ENCODE measurements around the gene RAPGEF5.

Gene RAPGEF5

DNA sequence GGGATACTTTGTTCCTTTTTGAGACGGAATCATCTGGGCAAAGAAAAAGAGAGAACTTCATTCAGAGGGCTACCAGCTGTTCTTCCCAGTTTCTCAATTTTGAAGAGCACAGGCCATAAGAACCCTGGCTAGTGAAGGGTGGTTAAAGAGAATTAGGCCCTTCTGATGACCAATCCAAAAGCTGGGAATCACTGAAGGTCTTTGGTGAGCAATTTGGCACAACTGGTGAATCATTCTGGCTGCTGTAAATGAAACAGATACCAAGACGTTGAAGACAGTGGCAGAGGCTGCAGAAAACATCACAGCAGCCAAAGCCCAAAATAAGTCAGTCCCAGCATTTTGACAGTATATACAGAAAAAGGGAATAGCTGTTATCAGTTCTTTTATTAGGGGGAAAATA lies 5.1 kb downstream of the RAPGEF5 start:
- H3K27ac ChIP-seq, result no peak overlapping the region
- no peaks in the 10 kb centered on the region for H3K27me3 ChIP-seq
- H3K4me1 ChIP-seq, result peaks cover 31% of the 10 kb centered on the region
- no peak overlapping the region for H3K4me3 ChIP-seq
- no peak overlapping the region for H3K9ac ChIP-seq
- H3K36me3 ChIP-seq, result peaks cover 54% of the 10 kb centered on the region
- peaks cover 57% of the 10 kb centered on the region for H3K9me3 ChIP-seq
- TF ChIP-seq Cebpa-rat (IDR thresholded peaks at IDR 0.05), result no peak
- no peaks in the 10 kb centered on the region for H4K20me1 ChIP-seq
- no peak overlapping the region for H3K4me2 ChIP-seq

DNA sequence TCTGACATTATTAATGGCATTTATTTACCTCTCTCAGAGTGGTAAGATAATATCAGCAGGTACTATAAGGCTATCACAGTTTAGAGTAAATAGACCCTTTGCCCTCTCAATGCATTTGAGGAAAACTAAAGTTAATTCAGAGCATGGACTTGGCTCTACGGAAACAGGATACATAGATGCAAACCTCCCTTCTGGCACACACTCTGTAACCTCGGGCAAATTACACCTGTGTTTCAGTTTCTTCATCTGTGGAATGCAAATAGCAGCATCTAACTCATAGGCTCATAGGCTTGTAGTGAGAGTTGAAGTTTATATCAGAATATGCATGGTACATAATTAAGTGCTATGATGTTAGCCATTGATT lies 5.6 kb downstream of the RAPGEF5 start:
- Histone ChIP-seq H3K9ac (no peak overlapping the region), H4K20me1 (no peaks in the 10 kb centered on the region), H3K4me3 (no peak overlapping the region), H3K4me2 (no peak overlapping the region), H3K27me3 (no peaks in the 10 kb centered on the region), H3K27ac (no peak overlapping the region), H3K4me1 (peaks cover 31% of the 10 kb centered on the region), H3K9me3 (peaks cover 57% of the 10 kb centered on the region), H3K36me3 (peaks cover 54% of the 10 kb centered on the region)
- TF ChIP-seq Cebpa-rat (IDR thresholded peaks at IDR 0.05), result no peak

- Histone ChIP-seq H3K9me3 (peaks cover 57% of the 10 kb centered on the region), H3K27ac (no peak overlapping the region), H3K4me2 (no peak overlapping the region), H3K4me1 (peaks cover 26% of the 10 kb centered on the region), H3K9ac (no peak overlapping the region), H3K36me3 (peaks cover 54% of the 10 kb centered on the region), H3K27me3 (no peaks in the 10 kb centered on the region), H3K4me3 (no peak overlapping the region), H4K20me1 (no peaks in the 10 kb centered on the region)
- TF ChIP-seq Cebpa-rat (IDR thresholded peaks at IDR 0.05), result no peak
Observed at GRCh38 chr7:22350466-22351328, 6.3 kb downstream of the RAPGEF5 start.

DNA sequence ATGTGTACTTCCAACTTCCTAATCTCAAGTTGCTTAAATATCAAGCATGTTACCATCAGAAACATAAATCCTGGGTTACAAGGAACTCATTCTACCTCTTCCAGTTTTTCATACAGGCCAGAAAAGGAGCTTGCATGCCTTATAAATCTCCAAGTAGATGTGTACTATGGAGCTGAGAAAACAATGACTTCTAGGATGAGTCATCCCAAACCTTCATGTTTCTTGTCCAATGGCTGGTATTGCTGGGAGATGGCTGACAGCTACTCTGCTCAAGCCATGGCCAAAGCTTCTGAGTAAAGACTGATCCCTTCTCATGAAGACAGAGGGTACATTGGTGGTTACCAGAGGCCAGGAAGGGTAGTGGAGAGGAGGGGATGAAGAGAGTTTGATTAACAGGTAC lies 8.6 kb downstream of the RAPGEF5 start:
- Histone ChIP-seq H3K4me1 (peaks cover 13% of the 10 kb centered on the region), H3K9ac (no peak overlapping the region), H3K4me2 (no peak overlapping the region), H3K36me3 (peaks cover 58% of the 10 kb centered on the region), H3K4me3 (no peak overlapping the region), H3K27me3 (no peaks in the 10 kb centered on the region), H3K27ac (no peak overlapping the region), H4K20me1 (peaks cover 13% of the 10 kb centered on the region; the same call in 1 of the 2 replicates), H3K9me3 (peaks cover 55% of the 10 kb centered on the region)
- TF ChIP-seq Cebpa-rat (IDR thresholded peaks at IDR 0.05), result no peak

DNA sequence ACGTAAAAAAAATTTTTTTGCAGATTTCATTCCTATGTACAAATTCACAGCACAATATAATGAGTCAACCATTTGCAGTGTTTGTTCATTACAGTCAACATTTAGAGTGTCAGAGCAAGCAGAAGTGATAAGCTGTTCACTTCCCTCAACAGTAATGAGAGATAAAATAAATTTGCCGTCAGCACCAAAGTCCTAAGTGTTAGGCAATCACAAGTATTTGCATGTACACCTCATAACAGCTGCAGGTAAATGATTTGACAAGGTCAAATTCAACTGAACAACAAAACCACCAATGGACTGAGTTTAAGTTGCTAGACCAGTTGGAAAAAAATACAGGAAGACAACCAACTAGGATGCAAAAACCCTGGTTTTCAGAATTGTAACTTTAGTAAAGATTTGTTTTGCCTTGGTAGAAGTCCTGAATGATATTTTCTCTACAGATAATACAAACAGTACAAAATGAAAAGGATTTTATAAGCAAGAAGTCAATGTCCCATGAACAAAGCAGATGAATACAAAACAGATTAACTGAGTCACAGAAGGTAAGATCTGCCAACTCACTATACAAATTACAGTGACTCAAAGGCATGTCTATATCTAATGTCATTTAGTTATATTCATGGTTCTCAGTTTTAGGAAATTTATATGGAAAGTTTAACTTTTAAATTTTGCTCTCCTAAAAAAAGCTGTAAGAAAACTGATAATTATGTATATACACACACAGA lies 10.4 kb downstream of the RAPGEF5 start:
- no peak for TF ChIP-seq Cebpa-rat (IDR thresholded peaks at IDR 0.05)
- Histone ChIP-seq H3K9me3 (peaks cover 56% of the 10 kb centered on the region), H3K27ac (no peak overlapping the region), H3K27me3 (no peaks in the 10 kb centered on the region), H3K36me3 (peaks cover 61% of the 10 kb centered on the region), H3K4me1 (peaks cover 9% of the 10 kb centered on the region), H3K9ac (no peak overlapping the region), H3K4me2 (no peak overlapping the region), H3K4me3 (no peak overlapping the region), H4K20me1 (peaks cover 13% of the 10 kb centered on the region; the same call in 1 of the 2 replicates)

DNA sequence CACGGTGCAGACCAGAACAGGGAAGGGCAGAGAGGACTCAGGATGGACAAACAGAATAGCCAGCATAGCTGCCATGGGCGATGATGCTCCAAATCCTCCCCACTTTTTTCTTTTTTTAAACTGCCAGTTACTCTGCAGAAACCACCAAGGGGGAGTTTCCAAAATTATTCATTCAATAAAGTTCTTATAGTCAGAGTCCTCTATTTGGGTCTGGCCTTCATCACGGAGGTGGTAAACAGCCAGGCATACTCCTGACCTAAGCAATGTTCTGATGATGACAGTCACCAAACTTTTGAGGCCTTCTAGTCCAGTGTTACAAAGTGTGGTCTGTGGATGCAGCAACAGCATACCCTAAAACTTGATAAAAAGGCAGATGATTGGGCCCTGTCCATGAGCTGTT lies 12.3 kb downstream of the RAPGEF5 start:
- Histone ChIP-seq H3K27ac (no peak overlapping the region), H3K36me3 (peaks cover 72% of the 10 kb centered on the region), H3K4me3 (no peak overlapping the region), H3K9me3 (peaks cover 67% of the 10 kb centered on the region), H3K9ac (no peak overlapping the region), H3K4me2 (no peak overlapping the region), H3K27me3 (no peaks in the 10 kb centered on the region), H4K20me1 (peaks cover 13% of the 10 kb centered on the region; the same call in 1 of the 2 replicates), H3K4me1 (peaks cover 10% of the 10 kb centered on the region)
- no peak for TF ChIP-seq Cebpa-rat (IDR thresholded peaks at IDR 0.05)

- Histone ChIP-seq H3K4me3 (no peak overlapping the region), H3K27ac (no peak overlapping the region), H4K20me1 (peaks cover 21% of the 10 kb centered on the region; the same call in 1 of the 2 replicates), H3K27me3 (no peaks in the 10 kb centered on the region), H3K36me3 (peaks cover 77% of the 10 kb centered on the region), H3K4me1 (peaks cover 11% of the 10 kb centered on the region), H3K9ac (no peak overlapping the region), H3K4me2 (no peak overlapping the region), H3K9me3 (peaks cover 62% of the 10 kb centered on the region)
- no peak for TF ChIP-seq Cebpa-rat (IDR thresholded peaks at IDR 0.05)
Observed at GRCh38 chr7:22343612-22344011, 13.3 kb downstream of the RAPGEF5 start.

GRCh38 chr7:22343071-22343470 lies 13.9 kb downstream of the RAPGEF5 start:
- Histone ChIP-seq H3K27me3 (no peaks in the 10 kb centered on the region), H3K4me1 (peaks cover 11% of the 10 kb centered on the region), H3K27ac (no peak overlapping the region)

DNA sequence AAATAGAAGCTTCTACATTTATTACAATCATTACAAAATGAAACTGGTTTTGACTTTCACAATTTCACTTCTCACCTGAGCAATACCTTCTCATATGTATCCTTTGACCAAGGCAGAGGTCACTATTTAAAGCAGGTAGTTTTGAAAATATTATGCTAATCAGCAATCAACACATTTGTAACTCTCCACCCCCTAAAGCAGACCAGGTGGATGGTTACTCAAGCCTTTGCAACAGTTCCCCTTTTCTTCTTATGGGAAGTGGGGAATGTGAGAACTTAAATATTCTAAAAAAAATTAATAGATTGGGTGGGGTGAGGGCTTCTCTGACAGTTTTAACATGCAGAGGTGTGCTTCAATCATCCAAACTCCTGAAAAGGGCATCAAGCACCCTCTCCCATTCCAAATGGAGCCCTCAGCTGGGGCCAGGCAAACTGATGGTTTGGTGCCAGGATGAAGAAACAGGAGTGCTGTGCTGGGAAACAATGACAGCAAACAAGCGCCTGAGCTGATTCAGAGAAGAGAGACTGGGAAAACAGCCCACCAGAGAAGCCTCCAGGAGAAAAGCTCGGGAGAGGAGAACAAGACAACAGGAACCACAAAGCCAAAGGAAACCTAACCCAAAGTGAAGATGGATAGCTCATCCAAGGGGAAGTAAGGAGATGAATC lies 17.1 kb downstream of the RAPGEF5 start:
- Histone ChIP-seq H3K4me3 (no peak overlapping the region), H3K27me3 (no peaks in the 10 kb centered on the region), H3K4me1 (peaks cover 17% of the 10 kb centered on the region), H3K4me2 (no peak overlapping the region), H3K36me3 (peaks cover 83% of the 10 kb centered on the region), H3K9ac (no peak overlapping the region), H3K9me3 (peaks cover 65% of the 10 kb centered on the region), H4K20me1 (peaks cover 22% of the 10 kb centered on the region; the same call in 1 of the 2 replicates), H3K27ac (no peak overlapping the region)
- no peak for TF ChIP-seq Cebpa-rat (IDR thresholded peaks at IDR 0.05)

More at GRCh38 chr7:22343071-22343470, 13.9 kb downstream of the RAPGEF5 start:
- Histone ChIP-seq H3K4me2 (no peak overlapping the region), H3K9me3 (peaks cover 59% of the 10 kb centered on the region), H3K9ac (no peak overlapping the region), H3K36me3 (peaks cover 77% of the 10 kb centered on the region), H4K20me1 (peaks cover 21% of the 10 kb centered on the region; the same call in 1 of the 2 replicates), H3K4me3 (no peak overlapping the region)
- no peak for TF ChIP-seq Cebpa-rat (IDR thresholded peaks at IDR 0.05)

All from BLaER1 (cell line).